Measurements from ENCODE around the gene IL1RAPL2.

Gene IL1RAPL2

DNA sequence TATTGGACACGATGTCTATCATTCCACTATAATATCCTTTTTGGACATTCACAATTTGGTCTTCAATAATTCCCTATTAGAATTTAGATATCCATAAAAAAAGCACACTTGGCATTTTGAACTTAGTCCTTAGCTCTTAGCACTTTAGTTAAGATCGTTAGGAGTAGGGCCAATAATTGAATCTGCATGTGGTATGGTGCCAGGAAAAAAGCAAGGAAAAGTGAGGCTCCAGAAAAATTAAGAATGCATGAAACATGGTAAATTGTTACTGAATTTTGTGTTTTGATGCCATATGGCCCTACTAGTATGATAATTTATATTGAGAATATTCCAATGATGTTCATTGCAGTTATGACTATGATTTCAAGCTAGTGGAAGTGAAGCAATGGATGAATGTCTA, 708.1 kb downstream of the IL1RAPL2 start:
- DNase-seq = no peak

DNA sequence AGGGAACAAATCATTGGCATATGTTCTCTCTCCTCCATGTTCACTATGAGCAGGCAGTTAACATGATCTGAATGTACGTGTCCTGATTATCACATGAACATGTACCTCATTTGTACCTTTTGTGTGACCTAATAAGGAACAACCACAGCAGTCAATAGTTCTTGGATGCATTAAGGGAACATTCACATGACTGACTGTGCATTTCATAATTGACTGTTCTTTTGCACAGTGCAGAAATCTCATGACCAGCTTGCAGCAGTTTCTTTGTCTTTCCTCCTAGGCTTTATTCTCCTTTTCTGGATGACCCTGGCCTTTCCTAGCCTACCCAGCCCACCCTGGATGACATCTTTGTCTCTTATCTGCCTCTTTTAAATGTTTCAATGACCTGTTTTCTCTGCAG, 711.1 kb downstream of the IL1RAPL2 start:
- DNase-seq = no peak

DNA sequence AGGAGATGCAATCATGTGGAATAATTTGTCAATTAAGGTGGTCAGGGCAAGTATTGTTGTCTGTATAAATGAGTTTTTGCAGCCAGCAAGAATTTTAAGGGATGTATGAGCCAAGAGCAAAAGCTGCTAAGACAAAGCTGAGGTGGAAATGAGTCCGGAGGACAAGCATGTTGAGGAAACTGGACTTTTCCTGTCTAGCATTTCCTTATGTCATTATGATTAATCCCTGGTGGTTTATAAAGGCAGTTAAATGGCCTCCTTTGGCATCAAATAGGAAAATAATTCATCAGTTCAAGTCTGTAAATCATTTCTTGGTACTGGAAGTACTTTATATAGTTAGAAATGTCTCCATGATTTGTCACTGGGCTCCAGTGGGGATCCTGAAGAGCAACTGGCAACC, 716.1 kb downstream of the IL1RAPL2 start:
- DNase-seq = no peak

DNA sequence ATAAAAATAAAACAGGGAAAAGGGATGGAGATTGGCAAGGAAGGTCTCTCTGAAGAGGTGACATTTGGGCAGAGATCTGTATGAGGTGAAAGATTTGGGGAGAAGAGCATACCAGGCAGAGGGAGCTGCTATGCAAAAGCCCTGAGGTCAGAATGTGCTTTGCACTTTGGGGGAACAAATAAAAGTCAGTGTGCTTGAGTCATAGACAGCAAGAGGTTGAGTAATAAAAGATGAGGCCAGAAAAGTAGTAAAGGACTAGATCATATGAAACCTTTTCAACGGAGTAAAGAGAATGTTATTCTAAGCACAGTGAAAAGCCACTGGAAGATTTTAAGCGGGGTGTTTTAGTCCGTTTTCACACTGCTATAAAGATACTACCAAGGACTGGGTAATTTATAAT, 731.0 kb downstream of the IL1RAPL2 start:
- no peak for DNase-seq

DNA sequence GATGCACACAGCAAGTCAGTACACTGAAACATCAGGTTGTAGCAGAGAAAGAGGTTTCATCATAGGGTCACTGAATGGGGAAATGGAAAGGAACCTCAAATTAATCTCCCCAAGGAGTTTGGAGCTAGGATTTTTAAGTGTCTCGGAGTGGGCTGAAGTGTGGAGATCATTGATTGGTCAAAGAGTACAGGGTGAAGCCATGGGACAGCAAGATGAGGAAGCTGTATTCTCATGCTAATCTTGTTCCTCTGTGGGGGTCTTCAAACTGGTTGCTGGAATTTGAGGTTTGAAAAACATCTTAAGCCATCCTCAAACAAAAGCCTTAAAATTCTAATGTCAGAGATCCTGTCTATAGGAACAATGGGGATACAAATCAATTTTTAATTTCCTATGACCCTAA, 733.3 kb downstream of the IL1RAPL2 start:
- no peak for DNase-seq

DNA sequence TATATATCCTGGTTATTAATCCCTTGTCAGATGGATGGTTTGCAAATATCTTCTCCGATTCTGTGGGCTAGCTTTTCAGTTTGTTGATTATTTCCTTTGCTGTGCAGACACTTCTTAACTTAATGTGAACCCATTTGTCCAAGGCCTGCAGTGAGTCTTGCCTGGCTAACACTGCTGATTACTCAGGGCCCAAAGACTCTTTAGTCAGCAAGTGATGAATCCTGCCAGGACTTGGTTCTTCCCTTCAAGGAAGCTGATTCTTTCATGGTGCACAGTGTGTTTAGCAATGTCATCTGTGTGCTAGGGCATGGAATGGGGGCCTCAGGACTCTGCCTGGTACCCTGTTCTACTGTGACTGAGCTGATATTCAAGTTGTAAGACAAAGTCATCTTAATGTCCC, 736.2 kb downstream of the IL1RAPL2 start:
- no peak for DNase-seq

DNA sequence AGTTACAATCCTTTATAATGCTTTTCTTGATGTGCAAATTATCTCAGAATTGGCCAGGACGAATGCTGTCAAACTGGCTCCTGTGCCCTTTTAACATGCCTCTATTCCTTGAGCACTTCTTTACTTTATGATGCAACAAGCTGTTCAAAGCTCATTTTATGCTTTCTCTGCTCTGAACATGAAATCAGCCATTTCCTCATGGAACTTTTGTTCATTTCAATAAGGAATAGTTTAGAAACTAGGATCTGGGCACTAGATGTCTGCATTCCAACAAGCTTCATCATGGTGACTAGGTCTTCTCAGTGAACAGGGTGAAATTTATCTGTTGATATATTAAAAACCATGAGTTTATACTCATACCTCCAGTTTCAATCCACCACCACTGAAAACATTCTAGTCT, 741.8 kb downstream of the IL1RAPL2 start:
- peak; percentile 42 for DNase-seq

DNA sequence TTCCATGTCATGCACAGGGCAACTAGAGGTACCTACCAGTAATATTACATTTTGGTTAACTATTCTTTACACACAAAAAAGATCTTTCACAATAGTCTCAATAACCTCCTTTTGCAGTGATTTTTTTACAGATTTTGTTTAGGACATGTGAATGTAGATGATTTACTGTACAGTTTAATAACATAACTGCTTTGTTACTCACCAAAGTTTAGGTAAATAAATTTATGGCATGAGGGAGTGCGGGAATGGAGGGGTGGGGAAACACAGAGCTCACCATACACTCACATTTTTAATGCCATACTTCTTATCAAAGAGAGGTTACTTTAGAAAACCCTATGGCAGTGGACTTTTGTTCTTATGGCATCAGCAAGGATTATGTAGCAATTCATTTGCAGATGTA, 747.6 kb downstream of the IL1RAPL2 start:
- peak; percentile 12 for DNase-seq

DNA sequence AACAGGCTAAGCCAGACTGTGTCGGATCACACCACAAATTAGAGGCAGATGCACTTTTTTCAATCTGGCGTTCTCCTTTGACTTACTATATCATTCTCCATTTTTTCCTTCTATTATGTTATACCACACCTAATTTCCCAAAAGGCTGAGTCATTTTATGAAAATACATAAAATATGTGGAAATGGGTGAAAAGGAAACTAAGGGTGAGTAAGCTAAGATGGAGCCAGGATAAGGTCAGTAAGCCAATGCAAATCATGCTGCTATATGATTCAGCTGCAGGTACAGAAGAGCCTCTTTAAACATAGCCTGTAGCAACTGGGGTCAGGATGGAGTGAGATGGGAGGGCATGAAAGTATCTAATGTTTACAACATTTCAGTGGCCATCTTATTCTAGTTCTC, 748.5 kb downstream of the IL1RAPL2 start:
- peak; percentile 54 for DNase-seq

DNA sequence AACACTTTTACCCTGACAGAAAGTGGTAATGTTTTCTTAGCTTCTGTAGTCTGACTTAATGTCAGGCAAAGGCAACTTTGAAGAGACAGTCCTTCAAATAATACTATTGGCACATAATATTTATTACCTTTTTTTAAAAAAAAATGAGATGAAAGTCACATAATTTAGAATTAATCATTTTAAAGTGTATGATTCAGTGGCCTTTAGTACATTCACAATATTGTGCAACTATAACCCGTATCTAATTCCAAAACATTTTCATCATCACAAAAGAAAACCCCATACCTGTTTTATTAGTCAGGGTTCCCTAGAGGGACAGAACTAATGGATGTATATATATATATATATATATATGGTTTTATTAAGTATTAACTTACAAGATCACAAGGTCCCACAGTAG, 749.2 kb downstream of the IL1RAPL2 start:
- DNase-seq = peak; percentile 36

DNA sequence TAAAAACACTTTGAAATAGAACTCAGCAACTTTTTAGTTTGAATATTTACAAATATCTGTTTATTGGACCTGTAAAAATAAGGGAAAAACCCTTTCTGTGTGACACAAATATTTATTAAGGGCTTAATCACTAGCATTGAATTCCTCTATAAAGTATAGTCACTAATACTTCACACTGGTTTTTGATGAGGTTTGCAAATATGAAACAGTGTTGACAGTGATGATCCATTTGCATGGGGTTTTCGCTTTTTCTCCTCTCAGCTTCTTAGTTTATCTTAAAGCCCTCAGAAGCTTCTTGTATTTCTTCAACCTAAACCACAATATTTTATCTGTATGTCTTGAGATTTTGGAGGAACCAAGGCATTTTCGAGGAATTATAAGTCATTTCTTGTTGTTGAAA, 751.1 kb downstream of the IL1RAPL2 start:
- no peak for DNase-seq

DNA sequence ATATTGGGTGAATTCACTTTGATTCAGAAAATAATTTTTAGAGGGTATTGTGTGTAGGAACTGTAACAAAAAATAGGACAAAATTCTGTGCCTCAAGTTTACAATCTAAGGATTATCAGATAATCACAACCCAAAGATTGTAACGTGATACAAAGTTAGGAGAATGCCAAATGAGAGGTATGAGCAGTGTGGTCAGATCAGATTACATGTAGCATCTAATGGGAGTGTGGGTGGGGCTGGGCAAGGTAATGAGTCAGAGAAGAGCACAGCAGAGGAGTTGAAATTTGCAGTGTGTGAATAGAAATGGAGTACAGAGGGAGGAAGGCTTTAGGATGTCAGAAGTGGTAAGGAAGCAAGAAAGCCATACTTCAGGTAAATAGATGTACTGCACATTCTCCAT, 757.9 kb downstream of the IL1RAPL2 start:
- DNase-seq = peak; percentile 37

DNA sequence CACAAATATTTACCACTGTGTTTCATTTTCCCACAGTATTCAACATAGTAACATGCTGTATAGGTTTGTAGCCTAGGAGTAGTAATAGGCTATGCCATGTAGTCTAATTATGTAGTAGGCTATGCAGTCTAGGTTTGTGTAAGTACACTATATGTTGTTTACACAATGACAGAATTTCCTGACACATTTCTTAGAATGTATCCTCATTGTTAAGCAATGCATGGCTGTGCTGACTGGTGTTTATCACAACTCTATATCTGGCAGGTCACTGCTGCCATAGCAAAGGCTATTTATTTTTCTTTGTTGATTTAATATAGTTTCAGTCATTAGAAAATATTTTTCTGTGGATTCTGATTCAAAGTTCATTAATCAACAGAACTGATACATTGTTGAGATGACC, 762.8 kb downstream of the IL1RAPL2 start:
- DNase-seq = peak; percentile 20

DNA sequence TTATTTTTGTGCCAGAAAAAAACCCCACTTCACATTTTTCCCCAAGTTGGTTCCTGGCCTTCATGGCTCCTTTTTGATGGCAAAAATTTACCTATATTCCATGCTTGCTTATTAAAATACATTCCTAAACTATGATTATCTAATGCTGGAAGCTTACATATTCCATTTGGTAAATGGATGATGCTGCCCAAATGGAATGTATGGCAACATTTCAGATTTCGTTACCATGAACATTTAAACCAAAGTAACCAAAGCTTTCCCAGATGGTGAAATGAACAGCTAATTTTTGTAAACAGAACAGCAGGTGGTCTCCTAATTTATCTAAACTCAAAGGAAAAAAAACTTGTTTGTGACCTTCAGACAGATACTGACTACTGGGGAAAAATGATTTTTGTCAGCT, 765.2 kb downstream of the IL1RAPL2 start:
- DNase-seq = peak; percentile 54

DNA sequence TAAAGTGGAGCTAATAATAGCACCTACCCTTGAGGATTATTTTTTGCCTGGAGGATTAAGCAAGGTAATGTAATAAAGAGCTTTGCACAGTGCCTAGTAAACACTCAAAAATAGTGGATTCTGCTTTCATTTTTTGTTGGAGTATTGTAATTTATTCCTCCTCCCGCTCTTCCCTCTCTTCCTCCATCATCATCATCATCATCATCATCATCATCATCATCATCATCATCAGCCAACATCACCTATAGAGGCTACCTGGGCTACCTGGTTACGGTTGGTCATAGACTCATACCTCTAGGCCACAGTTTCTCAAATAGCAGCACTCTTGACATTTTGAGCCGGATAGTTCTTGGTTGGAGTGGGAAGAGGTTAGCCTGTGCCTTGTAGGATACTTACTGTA, 781.4 kb downstream of the IL1RAPL2 start:
- no peak for DNase-seq

DNA sequence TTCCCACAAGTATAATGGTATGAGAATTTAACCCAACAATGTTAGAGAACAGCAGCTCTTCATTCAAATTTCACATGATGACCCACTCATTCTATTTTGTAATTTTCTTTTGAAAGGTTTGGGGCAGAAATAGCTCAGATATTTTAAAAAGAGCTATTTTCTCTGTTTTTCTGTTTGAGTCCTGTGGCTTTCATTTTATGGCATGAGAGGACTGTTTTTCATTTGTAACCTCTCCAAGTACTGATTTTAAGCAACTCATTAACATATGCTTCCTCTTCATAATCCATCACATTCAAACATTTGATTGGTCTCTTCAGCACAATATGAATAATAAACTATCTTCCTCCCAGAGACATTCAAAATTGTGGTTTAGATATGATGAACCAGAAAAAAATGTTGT, 783.5 kb downstream of the IL1RAPL2 start:
- DNase-seq = no peak

DNA sequence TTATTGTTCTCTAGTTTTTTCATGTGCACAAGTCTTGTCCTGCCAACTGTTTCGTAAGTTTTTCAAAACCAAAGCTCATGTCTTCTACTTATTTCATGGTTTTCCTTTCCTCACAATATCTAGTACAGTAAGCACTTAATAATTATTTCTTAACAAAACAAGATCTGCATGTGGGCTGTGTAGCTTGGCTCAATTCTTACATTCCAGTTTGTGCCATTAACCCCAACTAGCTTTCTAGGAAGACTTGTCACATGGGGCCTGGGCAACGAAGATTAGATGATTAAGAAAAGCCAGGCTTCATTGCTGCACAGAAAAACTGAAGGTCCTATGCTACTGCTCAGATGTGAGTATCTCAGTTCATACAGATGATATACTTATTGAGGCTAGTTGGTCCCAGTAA, 809.8 kb downstream of the IL1RAPL2 start:
- peak; percentile 0 for DNase-seq

DNA sequence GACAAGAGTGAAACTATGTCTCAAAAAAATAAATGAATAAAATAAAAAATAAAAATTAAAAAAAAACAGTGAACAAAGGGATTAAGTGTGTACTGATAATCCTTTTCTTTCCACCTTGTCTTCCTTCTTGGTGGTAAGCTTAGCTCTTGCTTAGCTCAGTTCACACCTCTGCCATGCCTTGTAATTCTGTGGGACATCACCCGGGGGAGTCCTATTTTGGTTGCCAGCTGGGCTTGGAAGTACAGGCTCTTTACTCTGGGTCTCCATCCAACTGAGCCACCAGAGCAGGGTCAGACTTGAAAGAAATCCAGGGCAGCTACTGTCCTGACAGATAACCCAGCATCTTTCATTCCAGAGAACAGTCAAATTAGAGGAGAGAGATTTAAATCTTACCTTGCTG, 858.7 kb downstream of the IL1RAPL2 start:
- no peak for DNase-seq

DNA sequence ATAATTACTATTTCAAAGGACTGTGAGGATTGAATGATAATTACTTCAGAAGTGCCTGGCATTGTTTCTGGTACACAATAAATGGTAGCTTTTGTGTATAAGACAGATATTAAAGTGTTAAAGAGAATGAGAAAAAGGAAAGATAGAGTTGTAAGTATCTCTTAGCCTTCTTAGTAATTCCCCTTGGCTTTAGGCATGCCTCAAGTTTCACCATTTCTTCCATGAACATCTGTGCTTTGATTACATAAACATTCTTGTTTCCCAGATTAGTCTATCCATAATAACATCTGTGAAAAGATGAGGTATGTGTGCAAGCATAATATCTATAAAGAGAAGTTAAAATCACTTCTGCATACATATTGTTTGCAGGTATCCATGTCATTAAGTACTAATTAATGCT, 885.4 kb downstream of the IL1RAPL2 start:
- no peak for DNase-seq

DNA sequence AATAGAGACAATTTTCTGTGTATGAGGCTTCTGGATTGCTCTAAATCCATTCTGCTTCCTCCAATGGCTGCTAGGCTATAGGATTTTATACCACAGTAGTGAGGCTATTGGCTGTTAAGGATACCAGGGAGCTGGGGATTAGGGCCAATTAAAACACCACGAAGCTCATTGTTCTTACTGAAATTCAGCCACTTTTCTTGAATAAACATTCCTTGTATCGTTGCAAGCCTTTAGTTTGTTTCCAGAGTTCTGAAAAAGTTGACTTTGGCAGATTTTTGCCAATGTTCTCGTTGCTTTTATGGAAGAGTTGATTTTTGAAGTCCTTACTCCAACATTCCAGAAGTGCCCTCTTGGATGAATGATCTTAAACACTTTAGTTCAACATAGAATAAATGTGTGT, 892.8 kb downstream of the IL1RAPL2 start:
- DNase-seq = peak; percentile 31

DNA sequence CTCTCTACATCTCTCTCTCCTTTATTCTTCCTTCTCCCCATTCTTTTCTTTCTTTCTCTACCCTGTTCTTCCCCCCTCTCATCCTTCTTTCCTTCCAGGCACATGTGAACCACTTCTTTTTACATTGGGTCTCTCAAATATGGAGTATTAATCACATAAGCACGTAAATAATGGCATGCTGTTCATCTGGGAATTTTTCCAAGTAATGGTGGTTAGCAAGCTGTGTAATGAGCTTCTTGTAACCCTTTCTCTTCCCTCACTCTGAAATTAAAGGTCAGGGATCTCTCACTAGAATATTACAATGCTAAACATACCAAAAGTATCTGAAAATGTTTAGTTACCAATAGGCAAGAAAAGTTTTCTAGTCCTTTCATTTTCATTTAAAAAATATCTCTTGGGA, 894.4 kb downstream of the IL1RAPL2 start:
- peak; percentile 70 for DNase-seq

DNA sequence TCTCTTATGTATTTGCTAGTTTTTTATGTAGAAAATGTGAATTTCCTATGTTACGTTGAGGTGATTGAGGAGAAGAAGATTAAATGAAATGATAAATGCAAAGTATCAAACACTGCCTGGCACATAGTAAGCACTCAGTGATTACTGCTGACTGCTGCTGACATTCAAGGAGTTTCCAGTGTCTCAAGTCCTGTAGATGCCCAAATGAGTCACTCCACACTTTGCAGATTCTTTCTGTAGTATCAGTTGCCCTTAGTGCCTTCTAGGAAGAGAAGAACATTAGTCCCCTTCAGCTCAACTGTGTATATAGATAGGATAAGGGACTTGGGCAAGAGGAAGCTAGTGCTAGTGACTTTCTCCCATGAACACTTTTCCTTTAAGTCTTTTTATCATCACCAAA, 895.0 kb downstream of the IL1RAPL2 start:
- peak; percentile 41 for DNase-seq

DNA sequence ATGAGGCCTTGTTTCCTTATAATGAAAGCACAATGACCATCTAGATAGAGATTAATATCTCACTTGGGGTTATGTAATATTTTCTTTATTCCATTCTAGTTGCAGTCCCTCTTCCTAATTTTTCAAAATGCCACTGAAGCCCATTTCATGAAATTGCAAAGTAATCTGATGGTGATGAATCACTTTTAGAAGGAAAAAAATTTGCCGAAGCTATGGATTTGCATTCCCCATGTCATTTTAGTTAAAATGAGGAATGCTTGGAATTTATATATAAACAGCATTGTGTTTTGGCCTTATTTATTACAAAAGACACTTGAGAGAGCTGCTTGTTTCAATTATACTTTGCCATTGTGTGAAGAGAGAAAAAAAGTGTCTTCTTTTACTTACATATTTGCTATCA, 896.2 kb downstream of the IL1RAPL2 start:
- DNase-seq = peak; percentile 51

DNA sequence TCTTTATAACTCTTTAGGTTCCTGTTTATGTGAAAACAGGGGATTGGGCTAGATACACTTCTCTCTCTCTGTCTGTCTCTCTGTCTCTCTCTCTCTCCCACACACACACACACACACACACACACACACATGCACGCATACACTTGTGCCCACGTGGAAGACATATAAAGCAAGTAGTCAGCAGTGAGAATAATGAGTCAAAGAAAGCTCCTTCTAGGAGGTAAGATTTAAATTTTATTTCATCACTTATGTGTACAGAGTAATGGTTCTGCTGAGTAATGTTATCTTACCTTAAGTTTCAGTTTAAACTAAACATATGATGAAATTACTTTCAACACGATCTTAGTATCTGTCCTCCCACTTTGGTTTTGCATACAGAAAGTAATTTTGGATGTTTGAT, 897.5 kb downstream of the IL1RAPL2 start:
- DNase-seq = no peak

DNA sequence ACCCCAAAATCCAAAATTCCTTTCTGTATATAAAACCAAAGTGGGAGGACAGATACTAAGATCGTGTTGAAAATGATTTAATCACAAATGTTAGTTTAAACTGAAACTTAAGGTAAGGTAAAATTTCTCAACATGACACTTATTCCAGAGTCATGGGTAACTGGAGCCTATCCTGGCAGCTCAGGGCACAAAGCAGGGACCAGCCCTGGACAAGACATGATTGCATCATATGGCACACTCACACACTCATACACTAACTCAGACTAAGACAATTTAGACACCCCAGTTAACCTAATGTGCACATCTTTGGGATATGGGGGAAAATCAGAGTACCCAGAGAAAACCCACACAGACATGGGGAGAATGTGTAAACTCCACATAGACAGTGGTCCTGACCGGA, 898.6 kb downstream of the IL1RAPL2 start:
- no peak for DNase-seq

DNA sequence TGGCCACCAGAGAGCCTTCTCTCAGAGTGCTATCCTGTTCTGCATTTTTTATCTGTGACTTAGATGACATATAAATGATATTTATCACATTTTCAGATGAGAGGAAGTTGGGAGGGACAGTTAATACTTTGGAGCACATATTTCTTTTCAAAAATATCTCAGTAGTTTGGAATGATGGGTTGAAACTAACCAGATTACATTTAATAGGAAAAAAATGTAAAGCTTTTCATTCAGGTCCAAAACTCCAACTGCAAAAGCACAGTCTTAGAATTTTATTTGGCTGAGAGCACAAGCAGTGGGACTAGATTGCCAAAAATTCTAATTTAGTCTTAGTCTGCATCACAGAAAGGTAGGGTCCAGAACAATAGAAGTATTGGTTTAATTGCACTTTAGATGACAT, 902.7 kb downstream of the IL1RAPL2 start:
- peak; percentile 49 for DNase-seq

Measured in fibroblast of skin of back (primary cell).